ENCODE data around the gene MED20.

DNA sequence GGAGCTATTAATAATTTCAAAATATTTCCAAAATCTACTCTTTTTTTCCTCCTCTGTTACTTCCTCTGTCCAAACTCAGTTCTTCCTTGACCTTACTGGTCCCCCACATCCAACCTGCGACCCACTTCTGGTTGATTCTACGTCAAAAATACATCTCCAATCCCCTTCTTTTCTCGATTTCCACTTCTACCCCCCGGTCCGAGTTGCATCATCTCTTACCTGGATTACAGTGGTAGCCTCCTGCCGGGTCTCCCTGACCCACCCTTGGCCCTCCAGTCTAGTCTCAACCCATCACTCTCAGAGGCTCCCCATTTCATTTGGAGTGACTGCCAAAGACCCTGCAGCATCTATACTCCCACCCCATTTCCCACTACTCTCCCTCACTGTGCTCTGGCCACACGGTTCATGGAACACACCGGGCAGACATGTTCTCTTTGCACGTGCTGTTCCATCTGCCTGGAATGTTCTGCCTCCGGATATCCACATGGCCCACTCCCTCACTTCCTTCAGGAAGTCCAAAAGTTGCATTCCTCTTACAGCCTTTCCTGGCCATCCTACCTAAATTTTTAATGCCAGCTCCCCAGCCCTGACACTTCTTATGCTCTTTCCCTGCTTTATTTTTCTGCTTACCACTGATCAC lies 26.8 kb upstream of the MED20 start:
- no peak for TF ChIP-seq REST (IDR thresholded peaks at IDR 0.05; ENCODE audit: low read depth, low read length)
- TF ChIP-seq, protein P1, sequence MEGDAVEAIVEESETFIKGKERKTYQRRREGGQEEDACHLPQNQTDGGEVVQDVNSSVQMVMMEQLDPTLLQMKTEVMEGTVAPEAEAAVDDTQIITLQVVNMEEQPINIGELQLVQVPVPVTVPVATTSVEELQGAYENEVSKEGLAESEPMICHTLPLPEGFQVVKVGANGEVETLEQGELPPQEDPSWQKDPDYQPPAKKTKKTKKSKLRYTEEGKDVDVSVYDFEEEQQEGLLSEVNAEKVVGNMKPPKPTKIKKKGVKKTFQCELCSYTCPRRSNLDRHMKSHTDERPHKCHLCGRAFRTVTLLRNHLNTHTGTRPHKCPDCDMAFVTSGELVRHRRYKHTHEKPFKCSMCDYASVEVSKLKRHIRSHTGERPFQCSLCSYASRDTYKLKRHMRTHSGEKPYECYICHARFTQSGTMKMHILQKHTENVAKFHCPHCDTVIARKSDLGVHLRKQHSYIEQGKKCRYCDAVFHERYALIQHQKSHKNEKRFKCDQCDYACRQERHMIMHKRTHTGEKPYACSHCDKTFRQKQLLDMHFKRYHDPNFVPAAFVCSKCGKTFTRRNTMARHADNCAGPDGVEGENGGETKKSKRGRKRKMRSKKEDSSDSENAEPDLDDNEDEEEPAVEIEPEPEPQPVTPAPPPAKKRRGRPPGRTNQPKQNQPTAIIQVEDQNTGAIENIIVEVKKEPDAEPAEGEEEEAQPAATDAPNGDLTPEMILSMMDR (IDR thresholded peaks at IDR 0.05 in 2 of 3, conservative IDR thresholded peaks at IDR 0.05 in 1 of 3; ENCODE audit: control insufficient read depth in 2 of 3, extremely low read depth in 1 of 3, insufficient read depth in 1 of 3, low read depth in 3 of 3, low read length in 3 of 3): no peak
- TF ChIP-seq, protein P2, sequence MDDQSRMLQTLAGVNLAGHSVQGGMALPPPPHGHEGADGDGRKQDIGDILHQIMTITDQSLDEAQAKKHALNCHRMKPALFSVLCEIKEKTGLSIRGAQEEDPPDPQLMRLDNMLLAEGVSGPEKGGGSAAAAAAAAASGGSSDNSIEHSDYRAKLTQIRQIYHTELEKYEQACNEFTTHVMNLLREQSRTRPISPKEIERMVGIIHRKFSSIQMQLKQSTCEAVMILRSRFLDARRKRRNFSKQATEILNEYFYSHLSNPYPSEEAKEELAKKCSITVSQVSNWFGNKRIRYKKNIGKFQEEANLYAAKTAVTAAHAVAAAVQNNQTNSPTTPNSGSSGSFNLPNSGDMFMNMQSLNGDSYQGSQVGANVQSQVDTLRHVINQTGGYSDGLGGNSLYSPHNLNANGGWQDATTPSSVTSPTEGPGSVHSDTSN (IDR thresholded peaks at IDR 0.05; ENCODE audit: insufficient replicate concordance, low read depth, low read length): no peak
- TF ChIP-seq FOXM1 (IDR thresholded peaks at IDR 0.05; ENCODE audit: low read depth, low read length): no peak
- no peak for TF ChIP-seq ZBTB11 (CRISPR knock-in tag; IDR thresholded peaks at IDR 0.05)

Data from GM12878 (cell line).